ENCODE measurements around the gene VLDLR.

Gene VLDLR

GRCh38 chr9:2664174-2665065, 42.8 kb downstream of the VLDLR start:
- H3K4me3 ChIP-seq (ENCODE audit: low read depth, low read length) = no peak overlapping the region
- DNase-seq (ENCODE audit: low read depth, low spot score) = no peak
- in situ Hi-C loops (cut with HindIII; ENCODE audit: low sequenced_read_pairs) = no loop called here
- TF ChIP-seq CTCF (IDR thresholded peaks at IDR 0.05; ENCODE audit: low read depth, low read length) = no peak

GRCh38 chr9:2666569-2666968, 45.0 kb downstream of the VLDLR start:
- no peak overlapping the region for H3K4me3 ChIP-seq (ENCODE audit: low read depth, low read length)
- in situ Hi-C loops (cut with HindIII; ENCODE audit: low sequenced_read_pairs) = no loop called here
- no peak for DNase-seq (ENCODE audit: low read depth, low spot score)
- TF ChIP-seq CTCF (IDR thresholded peaks at IDR 0.05; ENCODE audit: low read depth, low read length) = no peak

- in situ Hi-C loops (cut with HindIII; ENCODE audit: low sequenced_read_pairs) = no loop called here
- DNase-seq (ENCODE audit: low read depth, low spot score) = no peak
- H3K4me3 ChIP-seq (ENCODE audit: low read depth, low read length) = no peak overlapping the region
- TF ChIP-seq CTCF (IDR thresholded peaks at IDR 0.05; ENCODE audit: low read depth, low read length) = no peak
These were observed 51.6 kb downstream of the VLDLR start for GRCh38 chr9:2673161-2673560.

- no peak overlapping the region for H3K4me3 ChIP-seq (ENCODE audit: low read depth, low read length)
- TF ChIP-seq CTCF (IDR thresholded peaks at IDR 0.05; ENCODE audit: low read depth, low read length) = no peak
- in situ Hi-C loops (cut with HindIII; ENCODE audit: low sequenced_read_pairs) = no loop called here
- no peak for DNase-seq (ENCODE audit: low read depth, low spot score)
These were observed 52.7 kb downstream of the VLDLR start for GRCh38 chr9:2674141-2674824.

- in situ Hi-C loops (cut with HindIII; ENCODE audit: low sequenced_read_pairs) = no loop called here
- TF ChIP-seq CTCF (IDR thresholded peaks at IDR 0.05; ENCODE audit: low read depth, low read length) = no peak
- no peak overlapping the region for H3K4me3 ChIP-seq (ENCODE audit: low read depth, low read length)
- DNase-seq (ENCODE audit: low read depth, low spot score) = no peak
These were observed 54.2 kb downstream of the VLDLR start for GRCh38 chr9:2675834-2676233.

- H3K4me3 ChIP-seq (ENCODE audit: low read depth, low read length) = no peak overlapping the region
- no peak for TF ChIP-seq CTCF (IDR thresholded peaks at IDR 0.05; ENCODE audit: low read depth, low read length)
- no peak for DNase-seq (ENCODE audit: low read depth, low spot score)
- in situ Hi-C loops (cut with HindIII; ENCODE audit: low sequenced_read_pairs) = no loop called here
These were observed 54.9 kb downstream of the VLDLR start for GRCh38 chr9:2676466-2676865.
